Medulla oblongata (tissue), 1 donor: ENCODE results near the gene TTLL13.
"Not testable (repeated sequence)": the region's sequence is repeated elsewhere in the genome, so short reads cannot be mapped to it uniquely, and the experiment has no call there.

Experiments
- DNase-seq: peaks from one replicate; pipeline ENCODE4 v3.0.0-alpha.2; 2015; ENCODE audit errors: extremely low spot score

Gene TTLL13

GRCh38 chr15:90281637-90282036 lies 32.3 kb downstream of the TTLL13 start:
- not testable (repeated sequence) for DNase-seq

- no peak for DNase-seq
Observed at GRCh38 chr15:90286678-90287077, 37.3 kb downstream of the TTLL13 start.

GRCh38 chr15:90287101-90287500 lies 37.7 kb downstream of the TTLL13 start:
- no peak for DNase-seq

GRCh38 chr15:90287946-90288345 lies 38.6 kb downstream of the TTLL13 start:
- no peak for DNase-seq

DNA sequence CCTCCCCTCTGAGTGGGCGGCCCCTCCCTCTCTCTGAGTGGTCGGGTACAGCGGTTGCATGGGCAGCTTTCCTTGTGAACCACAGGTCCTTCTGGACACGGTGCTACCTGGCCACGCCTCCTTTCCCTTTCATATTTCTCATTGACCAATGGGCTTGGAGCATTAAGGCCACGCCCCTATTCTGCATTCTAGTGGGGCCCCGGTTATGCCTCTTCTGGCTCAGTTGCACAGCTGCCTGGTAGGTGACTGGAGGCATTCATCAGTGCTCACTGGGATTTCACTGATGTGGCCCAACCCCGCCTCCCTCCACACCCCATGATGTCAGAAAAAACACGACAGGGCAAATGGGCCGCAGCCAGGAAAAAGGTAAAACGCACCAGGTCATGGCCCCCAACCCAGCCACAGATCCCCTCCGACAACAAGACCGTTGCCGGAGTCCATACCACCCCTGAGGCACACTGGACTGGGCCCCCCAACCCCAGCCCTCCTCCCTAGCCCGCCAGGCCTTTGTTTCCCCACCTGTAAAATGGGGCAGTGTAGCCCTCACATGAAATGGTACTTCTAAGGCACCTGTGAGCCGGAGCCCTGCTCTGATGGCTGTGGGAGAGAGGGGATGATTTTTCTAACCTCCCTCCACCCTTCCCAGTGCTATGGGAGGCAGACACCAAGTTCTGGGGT lies 42.5 kb downstream of the TTLL13 start:
- DNase-seq, result no peak

DNA sequence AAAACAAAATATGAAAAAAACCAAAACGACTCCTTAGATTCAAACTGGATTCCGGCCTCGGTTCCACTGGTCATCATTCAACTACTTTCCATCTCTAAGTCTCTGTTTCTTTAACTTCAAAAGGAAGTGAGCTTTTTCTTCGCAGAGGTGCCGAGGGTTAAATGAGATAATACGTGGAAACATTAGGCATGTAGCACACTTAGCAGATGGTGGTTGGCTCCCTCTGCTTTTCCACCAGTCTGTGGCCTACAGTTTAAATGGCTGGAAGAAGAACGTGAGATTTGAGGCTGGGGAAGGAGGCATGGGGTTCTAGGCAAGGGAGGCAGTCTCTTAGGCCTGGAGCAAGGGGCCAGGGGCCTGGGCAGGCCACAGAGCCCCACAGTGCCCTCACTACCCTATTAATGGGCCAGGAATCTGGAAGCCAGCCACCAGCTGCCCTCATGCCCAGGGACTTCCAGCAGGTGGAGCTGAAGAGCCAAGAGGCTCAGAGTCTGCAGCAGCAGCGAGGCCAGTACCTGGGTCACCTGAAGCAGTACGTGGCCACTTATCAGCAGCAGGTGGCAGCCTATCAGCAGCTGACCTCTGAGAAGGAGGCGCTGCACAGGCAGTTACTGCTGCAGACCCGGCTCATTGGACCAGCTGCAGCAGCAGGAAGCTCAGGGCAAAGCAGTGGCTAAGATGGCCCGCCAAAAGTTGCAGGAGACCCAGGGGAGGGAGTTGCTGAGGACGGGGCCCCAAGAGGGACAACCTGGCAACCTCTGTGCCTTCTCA lies 43.9 kb downstream of the TTLL13 start:
- DNase-seq, result peak; percentile 75

GRCh38 chr15:90294159-90294558 lies 44.8 kb downstream of the TTLL13 start:
- no peak for DNase-seq

GRCh38 chr15:90294601-90295269 lies 45.4 kb downstream of the TTLL13 start:
- DNase-seq, result no peak

- no peak for DNase-seq
Observed at GRCh38 chr15:90295270-90295648, 45.9 kb downstream of the TTLL13 start.

- not testable (repeated sequence) for DNase-seq
Observed at GRCh38 chr15:90296316-90296884, 47.0 kb downstream of the TTLL13 start.

DNA sequence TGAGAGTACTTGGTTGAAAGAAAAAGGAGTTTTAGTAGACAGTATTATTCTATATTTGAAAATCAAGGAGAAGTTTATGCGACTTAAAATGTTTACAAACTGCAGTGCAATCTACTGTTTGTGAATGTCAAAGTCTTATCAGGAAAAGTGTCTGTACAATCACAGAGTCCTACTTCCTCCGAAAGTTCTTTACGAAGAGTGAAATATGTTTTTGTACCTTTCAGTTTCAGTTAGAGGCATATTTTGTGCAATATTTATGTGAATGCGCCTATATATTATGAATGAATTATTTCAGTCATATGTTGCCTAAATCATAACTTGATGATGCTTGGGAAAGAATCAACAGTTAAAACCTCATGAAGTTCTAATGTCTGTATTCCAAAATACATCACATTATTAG lies 47.7 kb downstream of the TTLL13 start:
- no peak for DNase-seq

DNA sequence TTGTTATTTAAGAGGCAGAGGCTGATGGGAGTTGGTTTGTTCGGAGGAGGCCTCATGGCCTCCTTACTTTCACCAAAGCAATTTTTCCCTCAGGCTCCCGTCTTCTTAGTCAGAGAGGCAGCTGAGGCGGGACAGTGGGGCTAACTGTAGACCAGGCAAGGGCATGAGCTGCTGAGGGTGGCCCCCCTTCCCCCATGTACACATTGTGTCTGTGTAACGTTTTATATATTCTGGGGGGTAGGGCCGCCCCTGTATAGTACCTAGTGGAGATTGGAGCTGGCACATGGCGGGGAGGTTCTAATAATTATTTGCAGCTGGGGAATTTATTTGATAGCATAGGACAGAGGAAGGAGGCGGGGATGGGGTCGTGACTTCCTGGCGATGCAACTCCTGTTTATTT lies 51.2 kb downstream of the TTLL13 start:
- no peak for DNase-seq

GRCh38 chr15:90300988-90301706 lies 51.8 kb downstream of the TTLL13 start:
- DNase-seq, result no peak

- DNase-seq, result no peak
Observed at GRCh38 chr15:90301707-90302300, 52.4 kb downstream of the TTLL13 start.

- DNase-seq, result not testable (repeated sequence)
Observed at GRCh38 chr15:90305355-90305754, 56.0 kb downstream of the TTLL13 start.

DNA sequence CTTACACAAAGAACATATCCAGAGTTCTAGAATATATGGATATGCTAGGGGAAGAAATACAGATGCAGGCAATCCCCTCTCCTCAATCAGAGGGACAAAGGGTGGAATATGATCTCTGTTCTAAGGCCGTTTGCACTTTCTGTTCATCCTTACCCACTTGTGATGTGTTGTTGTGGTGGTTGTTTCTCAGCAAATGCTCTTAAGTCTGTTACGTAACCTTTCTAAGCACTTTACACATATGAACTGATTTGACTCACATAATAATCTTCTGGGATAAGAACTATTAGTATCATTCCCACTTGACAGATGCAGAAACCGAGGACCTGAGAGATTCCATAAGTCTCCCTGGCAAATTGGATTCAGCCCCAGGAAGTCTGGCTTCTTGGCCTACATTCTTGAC lies 56.6 kb downstream of the TTLL13 start:
- no peak for DNase-seq

DNA sequence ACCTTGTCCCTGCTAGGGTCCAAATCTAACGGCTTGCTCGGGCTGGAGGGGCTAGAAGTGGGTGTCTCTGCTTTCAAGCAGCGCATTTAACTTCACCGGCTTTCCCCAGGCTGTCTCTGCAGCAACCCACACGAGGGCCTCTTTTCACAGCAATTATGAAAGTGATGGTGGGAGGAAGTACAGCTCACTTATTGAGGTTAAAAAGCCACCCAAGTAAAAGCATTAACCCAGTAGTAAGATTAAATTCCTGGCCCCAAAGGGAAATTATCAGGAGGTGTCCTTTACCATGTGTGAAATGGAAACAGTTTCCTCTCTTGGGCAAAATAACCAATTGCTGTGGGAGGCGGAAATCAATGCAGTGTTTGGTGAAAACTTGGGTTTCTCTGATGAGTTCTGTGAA lies 57.2 kb downstream of the TTLL13 start:
- DNase-seq, result no peak

DNA sequence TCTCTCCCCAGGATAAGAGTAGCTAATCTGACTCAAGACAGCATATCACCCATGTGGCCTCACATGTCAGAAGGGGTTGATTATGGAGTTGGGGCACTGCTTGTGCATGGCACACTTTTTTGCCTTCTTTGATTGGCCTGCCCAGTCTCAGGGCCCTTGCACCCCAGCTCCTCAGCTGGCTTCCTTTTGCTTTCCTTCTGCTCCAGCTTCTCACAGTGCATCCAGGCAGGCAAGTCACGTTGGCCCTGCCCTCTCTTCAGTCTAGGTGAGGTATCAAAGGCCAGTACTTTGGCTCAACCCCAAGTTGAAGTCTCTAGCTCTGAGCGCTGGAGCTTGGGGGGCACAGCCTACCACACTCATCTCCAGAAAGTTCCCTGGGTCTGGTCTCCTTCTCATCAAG lies 58.3 kb downstream of the TTLL13 start:
- DNase-seq, result no peak

GRCh38 chr15:90309020-90309419 lies 59.7 kb downstream of the TTLL13 start:
- no peak for DNase-seq
